ENCODE results near the gene GNG8.

GRCh38 chr19:46600384-46601317, 35.4 kb downstream of the GNG8 start:
- no peak for TF ChIP-seq CTCF (IDR thresholded peaks at IDR 0.05)
- TF ChIP-seq POLR2A (IDR thresholded peaks at IDR 0.05), result peak; percentile 76
